HFFc6 (cell line): ENCODE data around the gene AMN. TPM values are rescaled to one million over a fixed set of nuclear protein-coding genes. Genes with fewer than 3 reads are reported as not detected.

Source experiments
- DNase-seq: peaks from one replicate; pipeline ENCODE4 v3.0.0-alpha.2; 2018
- H3K27ac Mint-ChIP-seq: 2 replicates; pipeline ENCODE4 v1.8.0; 2020; ENCODE audit warnings: mild to moderate bottlenecking, mixed read lengths
- H3K27me3 Mint-ChIP-seq: 2 replicates; pipeline ENCODE4 v1.8.0; 2021; ENCODE audit warnings: mild to moderate bottlenecking, moderate library complexity, mixed read lengths; ENCODE audit not compliant: insufficient read depth
- H3K36me3 Mint-ChIP-seq: 2 replicates; pipeline ENCODE4 v1.8.0; 2021; ENCODE audit warnings: low read depth, mixed read lengths
- H3K4me1 Mint-ChIP-seq: 2 replicates; pipeline ENCODE4 v1.8.0; 2020; ENCODE audit warnings: low read depth, mixed read lengths
- H3K4me3 Mint-ChIP-seq: 2 replicates; pipeline ENCODE4 v1.8.0; 2020; ENCODE audit warnings: mild to moderate bottlenecking, moderate library complexity, mixed read lengths
- H3K9me3 Mint-ChIP-seq: 2 replicates; pipeline ENCODE4 v1.8.0; 2020; ENCODE audit warnings: mild to moderate bottlenecking, mixed read lengths
- total RNA-seq, 6 experiments: library from RNA; stranded (reverse); fragmentation: NEBNext Ultra II Directional; extraction: Animal tissue kit (Norgen Biotek cat#: 25700); gene quantifications; 2 replicates in 1 of 6; 3 replicates in 5 of 6; pipeline ENCODE4 v1.2.3, GENCODE V29; 2021
- TF ChIP-seq, protein P1 (sequence below): fragments of 200-600 bp; sonication (generic); IDR thresholded peaks from 2 replicates; pipeline ENCODE4 v1.5.0; 2021; ENCODE audit warnings: antibody characterized with exemption, mild to moderate bottlenecking

AMN gene
- total RNA-seq, 6 experiments from 2014 or later: not detected

DNA sequence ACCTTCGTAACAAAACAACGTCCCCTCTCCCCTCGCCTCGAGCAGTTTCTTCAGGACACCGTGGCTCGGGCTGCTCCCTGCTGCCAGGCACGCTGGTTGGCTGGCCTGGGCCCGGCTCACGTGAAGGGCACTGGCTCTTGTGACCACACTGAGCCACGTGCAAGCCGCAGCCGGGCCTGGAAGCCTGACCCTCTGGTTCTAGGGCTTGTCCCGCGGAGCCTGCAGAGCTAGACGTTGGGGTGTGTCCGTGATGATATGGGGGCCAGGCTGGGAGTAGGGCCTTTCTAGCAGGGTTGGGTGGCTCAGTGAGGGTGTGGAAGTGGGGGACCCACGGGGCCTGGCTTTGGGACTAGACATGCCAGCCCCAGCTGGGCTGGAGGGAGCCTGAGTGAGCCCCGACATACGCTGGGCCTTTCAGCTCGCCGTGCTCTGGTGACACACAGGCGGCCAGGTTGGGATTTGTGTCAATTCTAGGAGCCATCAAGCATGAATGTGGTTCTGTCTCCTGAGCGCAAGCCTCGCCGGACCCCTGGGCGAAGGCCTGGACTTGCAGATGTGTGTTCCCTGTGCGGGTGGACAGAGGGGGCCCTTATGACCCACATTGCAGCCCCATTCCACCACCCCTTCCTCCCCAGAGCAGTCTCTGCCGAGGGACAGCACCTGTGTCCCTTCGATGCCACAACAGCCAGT is 13.6 kb upstream of the AMN start:
- DNase-seq: no peak
- H3K27me3 Mint-ChIP-seq: no peaks in the 10 kb centered on the region; the same call in 1 of the 2 replicates
- no peak overlapping the region for H3K4me3 Mint-ChIP-seq
- no peaks in the 10 kb centered on the region for H3K4me1 Mint-ChIP-seq
- TF ChIP-seq, protein P1, sequence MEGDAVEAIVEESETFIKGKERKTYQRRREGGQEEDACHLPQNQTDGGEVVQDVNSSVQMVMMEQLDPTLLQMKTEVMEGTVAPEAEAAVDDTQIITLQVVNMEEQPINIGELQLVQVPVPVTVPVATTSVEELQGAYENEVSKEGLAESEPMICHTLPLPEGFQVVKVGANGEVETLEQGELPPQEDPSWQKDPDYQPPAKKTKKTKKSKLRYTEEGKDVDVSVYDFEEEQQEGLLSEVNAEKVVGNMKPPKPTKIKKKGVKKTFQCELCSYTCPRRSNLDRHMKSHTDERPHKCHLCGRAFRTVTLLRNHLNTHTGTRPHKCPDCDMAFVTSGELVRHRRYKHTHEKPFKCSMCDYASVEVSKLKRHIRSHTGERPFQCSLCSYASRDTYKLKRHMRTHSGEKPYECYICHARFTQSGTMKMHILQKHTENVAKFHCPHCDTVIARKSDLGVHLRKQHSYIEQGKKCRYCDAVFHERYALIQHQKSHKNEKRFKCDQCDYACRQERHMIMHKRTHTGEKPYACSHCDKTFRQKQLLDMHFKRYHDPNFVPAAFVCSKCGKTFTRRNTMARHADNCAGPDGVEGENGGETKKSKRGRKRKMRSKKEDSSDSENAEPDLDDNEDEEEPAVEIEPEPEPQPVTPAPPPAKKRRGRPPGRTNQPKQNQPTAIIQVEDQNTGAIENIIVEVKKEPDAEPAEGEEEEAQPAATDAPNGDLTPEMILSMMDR: no peak
- no peaks in the 10 kb centered on the region for H3K9me3 Mint-ChIP-seq
- no peaks in the 10 kb centered on the region; the same call in none of the 2 replicates for H3K36me3 Mint-ChIP-seq
- H3K27ac Mint-ChIP-seq: no peak overlapping the region

DNA sequence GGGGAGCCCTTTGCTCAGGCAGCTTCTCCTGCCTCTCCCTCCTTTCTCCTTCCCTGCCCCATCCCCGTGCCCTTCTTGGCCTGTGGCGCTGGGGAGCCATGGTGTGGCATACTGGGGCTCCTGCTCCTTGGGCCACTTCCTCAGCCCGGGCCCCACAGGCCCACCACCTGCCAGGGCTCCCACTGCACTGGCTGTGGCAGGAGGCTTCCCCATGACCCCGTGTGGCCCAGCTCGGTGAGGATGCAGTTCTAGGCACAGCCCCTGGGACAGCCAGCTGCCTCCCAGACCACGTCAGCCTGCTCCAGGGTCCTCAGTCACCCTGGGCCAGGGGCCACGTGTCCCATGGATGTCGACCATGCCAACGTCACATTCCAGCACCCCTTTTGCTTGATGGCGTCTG is 13.0 kb upstream of the AMN start:
- no peaks in the 10 kb centered on the region; the same call in 1 of the 2 replicates for H3K36me3 Mint-ChIP-seq
- no peaks in the 10 kb centered on the region for H3K9me3 Mint-ChIP-seq
- DNase-seq: no peak
- no peaks in the 10 kb centered on the region; the same call in 1 of the 2 replicates for H3K27me3 Mint-ChIP-seq
- no peak overlapping the region for H3K4me3 Mint-ChIP-seq
- TF ChIP-seq, protein P1: no peak
- H3K4me1 Mint-ChIP-seq: no peaks in the 10 kb centered on the region
- no peak overlapping the region for H3K27ac Mint-ChIP-seq

DNA sequence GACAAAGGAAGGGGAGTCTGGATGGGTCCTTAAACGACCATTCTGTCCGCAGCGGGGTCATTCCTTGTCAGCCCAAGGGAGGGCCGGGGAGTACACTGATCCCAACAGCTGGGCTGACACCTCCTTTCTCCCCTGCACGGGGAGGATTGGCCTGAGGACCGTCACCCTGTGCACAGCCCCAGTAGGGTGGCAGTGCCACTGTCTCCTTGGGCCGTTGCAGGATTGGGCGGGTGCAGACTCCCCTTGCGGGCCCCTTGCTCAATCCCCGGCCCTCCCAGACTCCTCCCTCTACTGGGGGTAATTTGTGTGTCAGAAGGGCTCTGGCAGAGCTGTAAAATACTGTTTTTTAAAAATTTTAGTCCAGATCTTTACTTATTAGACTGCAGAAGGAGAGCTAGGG is 12.6 kb upstream of the AMN start:
- no peak overlapping the region for H3K4me3 Mint-ChIP-seq
- no peaks in the 10 kb centered on the region for H3K9me3 Mint-ChIP-seq
- no peaks in the 10 kb centered on the region for H3K4me1 Mint-ChIP-seq
- TF ChIP-seq, protein P1: no peak
- H3K27me3 Mint-ChIP-seq: no peaks in the 10 kb centered on the region; the same call in 1 of the 2 replicates
- no peaks in the 10 kb centered on the region; the same call in 1 of the 2 replicates for H3K36me3 Mint-ChIP-seq
- no peak overlapping the region for H3K27ac Mint-ChIP-seq
- no peak for DNase-seq

DNA sequence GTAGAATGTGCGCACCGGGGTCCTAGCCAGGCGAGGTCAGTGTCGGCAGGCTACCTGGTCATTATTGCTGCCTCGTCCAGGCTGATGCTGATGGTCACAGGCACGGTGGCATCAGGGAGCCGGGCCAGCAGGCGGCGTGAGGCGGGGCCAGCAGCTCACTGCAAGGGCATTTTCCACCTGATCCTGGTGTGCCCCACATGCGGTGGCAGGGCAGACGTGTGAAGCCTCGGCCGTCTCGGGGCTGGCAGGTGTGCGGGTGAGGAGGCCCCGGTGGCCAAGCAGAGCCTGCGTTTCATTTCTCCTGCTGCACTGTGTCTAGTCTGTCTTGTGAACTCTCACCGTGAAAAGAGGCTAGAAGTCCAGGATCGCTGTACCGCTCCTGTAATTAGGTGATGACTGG is 12.0 kb upstream of the AMN start:
- Mint-ChIP-seq H3K36me3 (no peaks in the 10 kb centered on the region; the same call in 1 of the 2 replicates), H3K27me3 (no peaks in the 10 kb centered on the region; the same call in 1 of the 2 replicates), H3K27ac (no peak overlapping the region)

DNA sequence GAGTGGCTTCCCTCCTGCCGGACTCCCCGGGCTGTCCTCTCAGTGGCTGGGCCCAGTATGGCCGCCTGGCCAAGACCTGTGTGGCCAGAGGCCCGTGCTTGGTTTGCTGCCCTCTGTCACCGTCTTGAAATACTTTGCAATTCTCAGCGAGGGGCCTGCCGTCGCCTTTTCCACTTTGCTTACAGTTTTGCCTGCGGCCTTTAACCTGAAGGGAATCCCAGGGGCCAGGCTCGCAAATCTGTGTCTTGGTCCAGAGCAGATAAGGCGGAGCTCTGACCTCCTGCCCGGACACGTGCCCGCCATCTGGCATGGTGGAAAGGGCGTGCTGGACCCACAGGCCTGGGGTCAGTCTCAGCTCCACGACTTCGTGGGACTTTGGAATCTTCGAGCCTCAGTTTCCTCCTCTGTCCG is 10.9 kb upstream of the AMN start:
- H3K27ac Mint-ChIP-seq: no peak overlapping the region
- no peaks in the 10 kb centered on the region for H3K9me3 Mint-ChIP-seq
- no peak for DNase-seq
- no peaks in the 10 kb centered on the region; the same call in 1 of the 2 replicates for H3K27me3 Mint-ChIP-seq
- no peaks in the 10 kb centered on the region for H3K4me1 Mint-ChIP-seq
- no peak overlapping the region for H3K4me3 Mint-ChIP-seq
- H3K36me3 Mint-ChIP-seq: no peaks in the 10 kb centered on the region
- TF ChIP-seq, protein P1: no peak

More for the DNA sequence above, 12.0 kb upstream of the AMN start:
- Mint-ChIP-seq H3K9me3 (no peaks in the 10 kb centered on the region), H3K4me3 (no peak overlapping the region), H3K4me1 (no peaks in the 10 kb centered on the region)
- TF ChIP-seq, protein P1: no peak
- no peak for DNase-seq
